ENCODE results near the gene ZFP36.
"Not testable (repeated sequence)": the region's sequence is repeated elsewhere in the genome, so short reads cannot be mapped to it uniquely, and the experiment has no call there.

The ZFP36 gene

GRCh38 chr19:39406656-39407409 lies at the start of gene ZFP36:
Gene ZFP36 (plus strand): TSS chr19:39406847. CDS start chr19:39406905, 58 bp downstream.
- DNase-seq (ENCODE audit: low read depth in 2 of 2) = peak; percentile 74 to 77

- DNase-seq (ENCODE audit: low read depth in 2 of 2) = no peak
Observed at GRCh38 chr19:39359026-39359425, 47.6 kb upstream of the ZFP36 start.

GRCh38 chr19:39360599-39360998 lies 46.0 kb upstream of the ZFP36 start:
- DNase-seq (ENCODE audit: low read depth in 2 of 2) = no peak

GRCh38 chr19:39362682-39363657 lies 43.7 kb upstream of the ZFP36 start:
- no peak for DNase-seq (ENCODE audit: low read depth in 2 of 2)

GRCh38 chr19:39363901-39364457 lies 42.7 kb upstream of the ZFP36 start:
- no peak for DNase-seq (ENCODE audit: low read depth in 2 of 2)

GRCh38 chr19:39365531-39365930 lies 41.1 kb upstream of the ZFP36 start:
- DNase-seq (ENCODE audit: low read depth in 2 of 2) = no peak

GRCh38 chr19:39369200-39369599 lies 37.4 kb upstream of the ZFP36 start:
- DNase-seq (ENCODE audit: low read depth in 2 of 2) = no peak

- no peak for DNase-seq (ENCODE audit: low read depth in 2 of 2)
Observed at GRCh38 chr19:39370735-39371134, 35.9 kb upstream of the ZFP36 start.

- no peak for DNase-seq (ENCODE audit: low read depth in 2 of 2)
Observed at GRCh38 chr19:39372047-39372802, 34.4 kb upstream of the ZFP36 start.

GRCh38 chr19:39372941-39373340 lies 33.7 kb upstream of the ZFP36 start:
- no peak for DNase-seq (ENCODE audit: low read depth in 2 of 2)

- DNase-seq (ENCODE audit: low read depth in 2 of 2) = no peak
Observed at GRCh38 chr19:39375929-39376328, 30.7 kb upstream of the ZFP36 start.

GRCh38 chr19:39377373-39378362 lies 29.0 kb upstream of the ZFP36 start:
- DNase-seq (ENCODE audit: low read depth in 2 of 2) = no peak

- not testable (repeated sequence) for DNase-seq (ENCODE audit: low read depth in 2 of 2)
Observed at GRCh38 chr19:39379366-39379765, 27.3 kb upstream of the ZFP36 start.

- DNase-seq (ENCODE audit: low read depth in 2 of 2) = no peak
Observed at GRCh38 chr19:39379865-39380396, 26.7 kb upstream of the ZFP36 start.

GRCh38 chr19:39380521-39381502 lies 25.8 kb upstream of the ZFP36 start:
- no peak for DNase-seq (ENCODE audit: low read depth in 2 of 2)

GRCh38 chr19:39381910-39382611 lies 24.6 kb upstream of the ZFP36 start:
- DNase-seq (ENCODE audit: low read depth in 2 of 2) = no peak

- no peak for DNase-seq (ENCODE audit: low read depth in 2 of 2)
Observed at GRCh38 chr19:39382991-39383828, 23.4 kb upstream of the ZFP36 start.

Data from stimulated activated CD8-positive, alpha-beta memory T cell treated with anti-CD3 and anti-CD28 coated beads, Interleukin-15, amount 100 ng/mL, for 4 hours (primary cell).